ENCODE results near the gene SPTBN4.

- TF ChIP-seq CTCF (conservative IDR thresholded peaks at IDR 0.05; ENCODE audit: low read depth, low read length), result no peak
- TF ChIP-seq EZH2 (IDR thresholded peaks at IDR 0.05; ENCODE audit: low read length, unreplicated experiment), result no peak
- no peak for TF ChIP-seq EZH2phosphoT487 (IDR thresholded peaks at IDR 0.05; ENCODE audit: borderline replicate concordance, low read length)
Observed at GRCh38 chr19:40621283-40621682, 154.5 kb downstream of the SPTBN4 start.
